Thyroid gland (tissue), 4 donors: ENCODE data around the gene MAGI3.

Experiments used
- POLR2A ChIP-seq, 2 donors: fragments of 450-650 bp; IDR thresholded peaks; one replicate each; pipeline ENCODE4 v1.6.1; 2017; ENCODE audit warnings: antibody characterized with exemption in 2 of 2, mild to moderate bottlenecking in 2 of 2, moderate library complexity in 1 of 2
- TF ChIP-seq, protein P1 (sequence below), 6 experiments: fragments of 200-600 bp in 3 of 6; fragments of 450-650 bp in 3 of 6; sonication (generic) in 3 of 6; IDR thresholded peaks; one replicate each; pipeline ENCODE4 v1.5.1; 2016 to 2019; ENCODE audit warnings: antibody characterized with exemption in 6 of 6, mild to moderate bottlenecking in 2 of 6, inconsistent platforms in 1 of 6, moderate library complexity in 1 of 6

DNA sequence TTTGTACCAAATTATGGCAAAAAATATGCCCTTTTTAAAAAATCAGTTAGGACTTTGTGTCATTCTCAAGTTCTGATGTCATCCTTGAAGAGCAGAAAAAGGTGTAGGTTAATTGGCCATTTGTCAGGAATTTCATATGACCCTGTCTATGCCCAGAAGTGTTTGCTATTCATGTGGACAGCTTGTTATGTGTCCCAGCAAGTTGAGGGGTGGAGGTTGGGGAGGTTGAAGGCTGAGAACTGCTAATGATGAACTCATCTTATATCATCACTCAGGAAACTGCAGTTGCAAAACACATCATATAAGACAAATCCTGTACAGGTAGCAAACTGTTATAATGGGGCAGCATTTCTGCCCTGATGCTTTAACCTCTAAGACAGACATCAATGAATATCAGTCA is 262.5 kb downstream of the MAGI3 start:
- no peak for TF ChIP-seq POLR2A (IDR thresholded peaks at IDR 0.05)
- TF ChIP-seq, protein P1, sequence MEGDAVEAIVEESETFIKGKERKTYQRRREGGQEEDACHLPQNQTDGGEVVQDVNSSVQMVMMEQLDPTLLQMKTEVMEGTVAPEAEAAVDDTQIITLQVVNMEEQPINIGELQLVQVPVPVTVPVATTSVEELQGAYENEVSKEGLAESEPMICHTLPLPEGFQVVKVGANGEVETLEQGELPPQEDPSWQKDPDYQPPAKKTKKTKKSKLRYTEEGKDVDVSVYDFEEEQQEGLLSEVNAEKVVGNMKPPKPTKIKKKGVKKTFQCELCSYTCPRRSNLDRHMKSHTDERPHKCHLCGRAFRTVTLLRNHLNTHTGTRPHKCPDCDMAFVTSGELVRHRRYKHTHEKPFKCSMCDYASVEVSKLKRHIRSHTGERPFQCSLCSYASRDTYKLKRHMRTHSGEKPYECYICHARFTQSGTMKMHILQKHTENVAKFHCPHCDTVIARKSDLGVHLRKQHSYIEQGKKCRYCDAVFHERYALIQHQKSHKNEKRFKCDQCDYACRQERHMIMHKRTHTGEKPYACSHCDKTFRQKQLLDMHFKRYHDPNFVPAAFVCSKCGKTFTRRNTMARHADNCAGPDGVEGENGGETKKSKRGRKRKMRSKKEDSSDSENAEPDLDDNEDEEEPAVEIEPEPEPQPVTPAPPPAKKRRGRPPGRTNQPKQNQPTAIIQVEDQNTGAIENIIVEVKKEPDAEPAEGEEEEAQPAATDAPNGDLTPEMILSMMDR (IDR thresholded peaks at IDR 0.05): no peak
